GM18511 (cell line): Measurements from ENCODE around the gene SLC44A5.
"Not testable (repeated sequence)": the region's sequence is repeated elsewhere in the genome, so short reads cannot be mapped to it uniquely, and the experiment has no call there.

Source experiments
- ATAC-seq: cut with Tn5 transposase; IDR thresholded peaks from one replicate; pipeline ENCODE4 v1.9.1; 2021; ENCODE audit warnings: mild to moderate bottlenecking, moderate library complexity; ENCODE audit not compliant: unreplicated experiment

SLC44A5 gene

DNA sequence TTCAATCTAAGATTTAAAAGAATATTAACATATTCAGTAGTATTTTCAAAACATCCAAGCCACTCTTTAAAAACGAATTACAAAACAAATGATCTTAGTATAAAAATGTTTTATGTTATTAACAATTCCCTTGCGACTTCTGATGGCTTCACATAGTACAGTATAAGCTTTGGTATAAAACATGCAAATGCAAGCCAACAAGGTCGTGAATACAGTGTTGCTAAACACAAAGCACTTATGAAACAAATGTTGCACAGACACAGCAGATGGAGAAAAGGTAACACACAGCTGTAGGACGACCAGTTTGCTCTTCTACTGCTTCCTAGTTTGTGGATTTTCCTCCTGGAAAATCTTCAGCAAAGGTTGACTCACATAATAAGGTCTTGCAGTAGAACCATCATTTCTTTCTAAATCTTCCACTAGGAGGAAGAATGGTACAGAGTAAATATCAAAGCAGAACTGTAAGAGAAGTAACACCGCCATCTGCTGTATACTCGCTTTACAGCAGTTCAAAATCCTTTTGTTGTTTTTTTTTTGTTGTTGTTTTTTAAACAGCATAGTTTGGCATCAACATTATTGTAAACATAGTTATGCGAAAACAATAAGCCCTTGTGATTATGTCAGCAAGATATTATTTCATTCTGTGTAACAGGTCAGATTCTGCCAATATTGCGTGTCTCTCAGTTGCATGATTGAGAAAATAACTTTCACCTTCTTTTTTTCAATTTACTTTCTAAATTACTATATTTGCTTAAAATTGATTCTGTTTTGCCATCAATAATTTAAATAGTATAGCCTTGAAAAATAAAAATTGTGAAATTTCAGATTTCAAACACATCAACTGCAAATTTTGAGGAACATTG is 407.3 kb downstream of the SLC44A5 start:
- peak; percentile 93 for ATAC-seq

DNA sequence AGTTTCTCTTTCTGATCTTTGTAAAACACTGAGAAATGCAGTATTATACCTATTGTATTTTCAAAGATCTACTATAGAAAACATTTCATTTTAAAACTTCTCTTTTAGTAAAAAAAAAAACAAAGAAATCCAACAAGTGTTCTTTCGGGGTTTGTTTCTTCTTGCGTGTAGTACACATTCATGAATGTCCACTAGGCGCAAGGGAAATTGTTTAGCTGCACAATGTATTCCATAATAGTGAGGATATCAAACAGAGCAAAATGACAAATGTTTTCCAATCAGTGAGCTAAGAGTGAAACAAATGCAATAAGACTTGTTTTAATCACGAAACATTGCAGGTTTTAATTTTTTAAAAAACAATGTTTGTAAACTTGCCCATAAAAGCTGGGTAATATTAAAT is 408.2 kb downstream of the SLC44A5 start:
- no peak for ATAC-seq

DNA sequence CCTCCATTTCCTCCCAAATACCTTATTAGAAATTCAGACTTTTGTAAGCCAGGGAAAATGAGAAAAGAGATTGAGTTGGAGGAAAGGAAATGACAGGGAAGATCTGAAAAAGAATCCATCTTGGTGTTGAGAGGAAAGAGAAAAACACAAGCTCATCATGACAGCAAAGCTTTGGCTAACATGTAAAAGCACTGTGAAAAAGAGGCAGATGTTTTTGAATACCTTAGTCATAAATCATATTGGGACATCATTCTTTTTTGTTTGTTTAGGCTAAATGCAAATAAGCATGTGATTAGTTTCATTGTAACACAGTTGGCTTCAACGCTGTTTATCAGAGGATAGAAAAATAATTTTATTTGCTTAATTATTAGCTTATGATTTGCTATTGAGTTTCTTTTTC is 412.2 kb downstream of the SLC44A5 start:
- ATAC-seq, result no peak

DNA sequence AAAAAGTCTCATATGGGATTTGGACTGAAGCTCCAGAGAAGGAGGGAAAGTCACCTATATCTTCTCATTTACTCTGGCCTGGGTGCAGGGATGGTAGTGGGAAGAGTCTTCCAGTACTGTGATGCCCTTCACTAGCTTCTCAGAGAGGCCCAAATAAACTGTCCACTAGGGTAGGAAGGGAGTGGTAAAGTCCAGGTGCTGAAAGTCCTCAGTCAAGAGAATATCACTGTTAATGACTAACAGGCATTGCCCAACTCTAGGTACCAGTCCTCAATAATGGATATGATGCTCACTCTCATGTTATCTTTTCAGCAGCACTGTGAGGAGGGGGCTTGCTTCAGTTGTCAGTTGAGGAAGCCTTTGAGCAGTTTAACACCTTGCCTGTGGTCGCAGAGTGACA is 412.8 kb downstream of the SLC44A5 start:
- no peak for ATAC-seq

DNA sequence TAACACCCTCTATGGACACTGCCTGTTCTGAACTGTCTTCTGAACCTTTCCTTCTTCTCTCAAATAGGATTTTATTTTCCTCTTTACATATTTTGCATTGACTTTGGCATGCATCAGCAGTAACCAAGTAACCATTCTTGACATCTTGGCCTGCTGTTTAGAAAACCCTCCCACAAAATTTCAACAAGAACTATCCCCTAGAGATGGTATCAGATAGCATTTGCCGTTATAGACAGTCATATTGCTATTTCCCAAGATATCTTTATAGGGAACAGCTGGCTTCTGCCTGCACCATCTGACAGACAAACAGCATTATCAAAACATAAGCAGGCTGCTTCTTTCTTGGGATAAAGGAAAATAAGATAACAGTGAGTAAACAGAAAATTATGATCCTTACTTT is 422.0 kb downstream of the SLC44A5 start:
- no peak for ATAC-seq

DNA sequence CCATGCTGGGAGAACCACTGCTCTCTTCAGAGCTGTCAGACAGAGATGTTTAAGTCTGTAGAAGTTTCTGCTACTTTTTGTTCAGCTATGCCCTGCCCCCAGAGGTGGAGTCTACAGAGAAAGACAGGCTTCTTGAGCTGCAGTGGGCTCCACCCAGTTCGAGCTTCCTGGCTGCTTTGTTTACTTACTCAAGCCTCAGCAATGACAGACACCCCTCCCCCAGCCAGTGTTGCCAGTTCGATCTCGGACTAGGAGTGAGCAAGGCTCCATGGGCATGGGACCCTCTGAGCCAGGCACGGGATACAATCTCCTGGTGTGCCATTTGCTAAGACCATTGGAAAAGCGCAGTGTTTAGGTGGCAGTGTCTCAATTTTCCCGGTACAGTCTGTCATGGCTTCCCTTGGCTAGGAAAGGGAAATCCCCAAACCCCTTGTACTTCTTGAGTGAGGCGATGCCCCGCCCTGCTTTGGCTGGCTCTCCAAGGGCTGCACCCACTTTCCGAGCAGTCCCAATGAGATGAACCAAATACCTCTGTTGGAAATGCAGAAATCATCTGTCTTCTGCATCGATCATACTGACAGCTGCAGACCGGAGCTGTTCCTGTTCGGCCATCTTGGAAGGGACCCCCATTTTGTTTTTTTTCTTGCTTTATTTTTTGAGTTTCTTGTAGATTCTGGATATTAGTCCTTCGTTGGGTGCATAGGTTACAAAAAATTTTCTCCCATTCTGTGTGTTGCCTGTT is 429.5 kb downstream of the SLC44A5 start:
- not testable (repeated sequence) for ATAC-seq

DNA sequence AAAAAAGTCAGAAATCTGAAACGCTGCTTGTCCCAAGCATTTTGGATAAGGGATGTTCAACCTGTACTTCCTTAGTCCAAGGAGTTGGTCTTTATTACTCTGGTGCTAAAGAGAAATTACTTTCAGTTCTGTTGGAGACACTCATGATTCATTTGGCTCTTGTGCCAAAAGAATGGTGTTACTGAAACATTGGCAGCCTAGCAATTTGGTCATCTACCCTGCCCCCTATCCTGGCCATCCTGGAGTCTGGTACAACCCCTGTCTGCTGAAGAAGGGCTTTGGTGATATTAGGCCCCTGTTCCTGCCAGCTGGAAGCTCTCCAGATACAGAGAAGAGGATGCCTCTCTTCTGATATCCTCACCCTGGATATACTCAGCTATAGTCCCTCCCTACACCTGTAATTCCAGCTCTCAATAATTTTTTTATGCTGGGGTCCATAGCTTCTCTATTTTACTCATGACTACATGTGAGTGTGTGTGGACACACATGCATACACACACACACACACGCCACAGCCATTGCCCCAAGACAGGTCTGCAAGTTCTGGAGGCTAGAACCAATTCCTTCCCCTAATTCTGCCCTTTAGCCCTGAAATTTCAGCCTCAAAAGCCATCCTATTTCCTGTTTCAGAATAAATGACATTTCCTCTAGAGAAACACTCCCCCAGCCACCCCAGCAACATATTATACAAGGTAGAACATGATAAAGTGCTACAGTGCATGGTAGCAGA is 436.7 kb downstream of the SLC44A5 start:
- ATAC-seq, result no peak

DNA sequence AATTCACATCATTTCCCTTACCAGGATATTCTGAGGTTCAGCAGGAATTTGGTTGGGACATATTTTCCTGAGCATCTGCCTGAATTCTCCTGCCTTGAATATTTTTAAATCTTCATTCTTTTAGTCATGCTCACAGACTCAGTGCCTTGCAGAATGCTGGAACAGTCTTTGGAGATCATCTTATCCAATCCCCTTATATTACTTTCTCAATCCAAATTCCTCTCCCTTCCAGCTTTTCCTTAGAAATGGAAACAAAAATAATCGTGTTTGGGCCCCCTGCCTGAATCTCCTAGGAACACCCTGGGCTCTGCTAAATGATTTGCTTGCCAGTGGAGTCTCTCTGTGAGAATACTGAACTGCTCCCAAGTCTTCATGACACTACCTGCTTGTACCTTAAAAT is 438.4 kb downstream of the SLC44A5 start:
- ATAC-seq, result no peak

DNA sequence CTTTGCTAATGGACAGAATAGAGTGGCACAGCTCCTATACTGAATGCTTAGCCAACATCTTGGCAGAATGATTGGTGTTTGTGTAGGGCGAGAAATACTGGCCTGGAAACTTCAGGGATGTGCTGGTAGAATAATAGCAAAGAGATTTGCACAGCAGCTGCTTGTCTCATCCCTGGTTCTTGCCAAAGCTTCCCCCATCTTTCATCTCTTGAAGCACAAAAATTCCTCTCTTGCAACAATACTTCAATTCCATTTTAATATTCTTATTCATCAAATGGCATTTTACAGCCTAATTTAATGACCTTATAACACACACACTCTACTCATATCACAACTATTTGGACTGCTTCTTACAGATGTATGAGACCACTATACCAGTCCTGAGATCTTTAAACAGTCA is 439.0 kb downstream of the SLC44A5 start:
- no peak for ATAC-seq

DNA sequence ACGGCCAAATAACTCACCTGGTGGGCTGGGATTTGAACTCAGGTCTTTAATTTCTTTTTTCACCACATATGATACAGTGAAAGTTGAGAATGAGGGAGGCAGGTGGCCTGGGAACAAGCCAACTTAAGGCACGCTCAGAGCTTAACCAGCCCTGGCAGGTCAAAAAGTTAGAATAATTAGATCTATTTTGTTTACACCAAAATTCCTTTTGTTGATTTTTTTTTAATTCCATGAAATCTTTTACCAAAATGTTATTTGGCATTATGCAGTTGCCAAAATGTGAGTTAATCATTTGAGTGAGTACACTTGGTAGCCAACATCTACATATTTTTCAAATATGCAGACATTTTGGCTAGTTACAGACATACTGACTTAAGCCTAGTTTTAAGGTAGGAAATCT is 439.9 kb downstream of the SLC44A5 start:
- ATAC-seq, result no peak

DNA sequence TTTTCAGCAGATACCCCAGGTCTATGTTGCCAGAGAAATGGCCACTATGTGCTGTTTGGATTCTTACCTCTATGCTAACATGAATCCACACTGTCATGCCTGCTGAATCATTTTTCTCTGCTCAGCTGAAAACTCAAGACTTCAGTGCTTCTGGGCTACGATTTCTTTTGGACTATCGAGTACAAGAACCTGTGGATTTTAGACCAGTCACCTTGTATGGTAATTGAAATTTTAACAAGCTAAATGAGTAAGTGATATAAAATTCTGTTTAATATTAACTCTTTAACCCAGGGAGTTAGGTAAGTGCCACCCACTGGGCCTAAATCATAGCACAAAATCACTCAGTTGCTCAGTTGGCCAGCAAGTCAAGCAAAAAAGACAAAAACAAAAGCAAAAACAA is 440.9 kb downstream of the SLC44A5 start:
- ATAC-seq, result no peak

DNA sequence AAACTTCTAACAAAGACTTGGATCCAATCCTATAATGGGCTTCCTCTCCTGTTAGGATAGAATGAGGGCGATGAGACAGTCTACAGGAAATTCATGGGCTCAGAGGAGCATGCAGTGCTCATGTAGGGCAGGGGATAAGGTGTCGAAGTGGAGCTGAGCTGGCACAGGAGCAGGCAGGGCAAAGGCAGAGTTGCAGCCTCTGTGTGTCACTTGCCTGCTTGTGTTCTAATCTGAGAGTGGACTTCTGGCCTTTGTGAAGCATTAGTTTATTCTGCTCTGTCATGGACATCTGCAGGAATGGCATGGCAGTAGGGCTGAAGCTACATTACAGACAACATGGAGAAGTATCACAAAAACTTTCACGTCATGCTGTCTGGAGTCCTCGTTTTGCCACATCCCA is 444.1 kb downstream of the SLC44A5 start:
- no peak for ATAC-seq

DNA sequence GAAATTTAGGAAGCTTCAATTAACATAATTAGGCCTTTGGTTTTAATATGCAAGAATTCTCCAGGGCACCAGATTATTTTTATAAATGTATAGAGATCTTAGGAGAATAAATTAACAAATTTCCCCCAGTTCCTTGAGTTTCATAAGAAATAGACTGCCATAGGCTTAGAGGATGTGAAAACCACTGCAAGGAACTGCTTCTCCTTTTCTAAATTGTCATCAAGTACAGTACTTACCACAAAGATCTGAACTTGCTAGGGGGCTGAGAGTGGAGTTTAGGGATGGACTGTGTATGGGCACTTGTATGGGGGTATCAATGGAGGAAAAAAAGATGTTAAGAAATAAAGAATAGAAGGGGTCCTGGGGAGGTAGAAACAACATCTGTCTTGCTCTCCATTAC is 445.6 kb downstream of the SLC44A5 start:
- no peak for ATAC-seq

DNA sequence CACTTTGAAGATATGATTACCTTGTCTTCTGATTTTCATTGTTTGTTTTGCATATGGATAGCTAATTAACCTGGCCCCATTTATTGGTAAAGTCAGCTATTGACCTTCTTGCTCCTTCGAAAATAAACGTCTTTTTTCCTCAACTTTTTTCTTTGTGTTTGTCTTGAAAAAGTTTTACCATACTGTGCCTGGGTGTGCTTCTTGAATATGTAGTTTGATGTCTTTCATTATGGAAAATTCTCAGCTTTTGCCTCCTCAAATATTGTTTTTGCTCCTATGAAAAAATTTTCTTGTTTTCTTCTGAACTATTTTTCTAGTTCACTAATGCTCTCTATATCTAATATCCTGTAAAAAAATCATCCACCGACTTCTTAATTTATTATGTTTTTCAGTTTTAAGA is 451.8 kb downstream of the SLC44A5 start:
- ATAC-seq, result no peak
